ENCODE results near the gene SLC4A1.
A peak's percentile ranks its signal among the peaks of the same experiment; 100 is the strongest.
"Not testable (repeated sequence)": the region's sequence is repeated elsewhere in the genome, so short reads cannot be mapped to it uniquely, and the experiment has no call there.

The SLC4A1 gene

GRCh38 chr17:44255915-44256314 lies 12.0 kb downstream of the SLC4A1 start:
- no peak for DNase-seq

GRCh38 chr17:44254361-44255095 lies 13.4 kb downstream of the SLC4A1 start:
- DNase-seq, result no peak

GRCh38 chr17:44253006-44253405 lies 14.9 kb downstream of the SLC4A1 start:
- DNase-seq, result no peak

- DNase-seq, result no peak
Observed at GRCh38 chr17:44251062-44251461, 16.9 kb downstream of the SLC4A1 start.

DNA sequence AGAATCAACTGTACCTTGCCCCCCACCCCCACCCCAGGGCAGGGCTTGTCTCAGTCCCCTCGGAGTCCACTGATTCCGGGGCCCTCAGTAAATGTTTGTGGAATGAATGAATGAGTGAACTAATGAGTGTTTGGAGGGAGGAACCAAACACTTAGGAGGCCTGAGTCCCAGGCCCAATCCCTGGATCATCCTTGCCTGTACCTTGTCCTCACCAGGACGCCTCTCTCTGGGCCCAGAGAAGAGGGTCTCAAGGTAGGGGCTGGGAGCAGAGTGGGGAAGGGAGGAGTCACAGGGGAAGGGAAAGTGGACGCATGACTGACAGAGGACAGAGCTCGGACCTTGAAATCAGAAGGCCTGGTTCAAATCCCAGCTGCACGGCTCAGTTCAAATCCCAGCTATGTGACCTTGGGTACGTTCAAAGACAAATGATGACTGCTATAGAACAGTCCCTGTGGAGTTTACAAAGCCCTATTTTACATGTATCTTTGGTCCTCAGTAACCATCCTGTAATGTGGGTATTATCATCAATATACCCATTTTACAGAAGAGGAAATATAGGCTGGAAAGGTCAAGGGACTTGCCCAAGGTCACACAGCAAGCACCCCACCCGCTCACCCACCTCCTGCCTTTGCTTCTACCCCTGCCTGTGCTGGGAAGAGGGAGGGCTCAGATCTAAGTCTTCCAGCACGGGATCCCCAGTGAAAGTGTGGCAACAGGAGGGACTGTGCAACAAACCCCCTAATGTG lies 18.3 kb downstream of the SLC4A1 start:
- no peak for DNase-seq

DNA sequence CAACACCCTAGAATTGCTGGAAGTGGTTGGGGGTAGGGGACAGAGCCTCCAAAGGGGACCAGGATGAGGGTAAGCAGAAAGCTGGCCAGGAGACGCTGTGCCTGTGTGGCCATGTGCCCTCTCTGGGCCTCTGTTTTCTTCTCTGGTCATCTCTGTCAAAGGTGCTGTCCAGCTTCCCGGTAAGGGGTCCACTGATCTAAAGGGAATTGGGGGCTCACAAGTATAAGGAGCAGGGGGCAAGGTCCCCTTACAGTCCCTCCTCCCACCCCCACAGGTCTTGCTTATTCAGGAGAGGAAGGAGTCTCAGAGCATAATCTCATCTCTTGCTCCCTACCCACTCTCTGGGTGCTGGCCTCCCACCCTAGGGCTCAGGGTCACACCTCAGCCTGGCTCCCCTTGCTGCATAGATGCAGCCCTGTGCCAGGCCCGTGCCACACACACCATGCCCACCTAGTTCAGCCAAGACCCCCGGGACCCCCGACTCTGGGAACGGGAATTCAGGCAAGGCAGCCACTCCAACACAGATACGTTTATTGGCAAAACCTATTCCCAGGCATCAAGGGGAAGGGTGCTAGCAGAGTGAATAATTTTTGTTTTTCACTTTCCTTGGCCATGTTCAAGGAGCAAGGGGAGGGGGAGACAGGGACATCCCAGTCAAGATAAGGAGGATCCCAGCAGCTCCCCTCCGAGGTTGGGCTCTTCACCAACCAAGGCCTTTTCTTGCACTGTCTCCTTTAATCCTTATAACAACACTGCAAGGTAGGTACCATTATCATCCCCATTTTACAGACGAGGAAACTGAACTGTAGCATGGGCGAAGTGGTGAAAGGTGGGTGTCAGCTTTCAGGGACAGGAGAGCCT lies 19.8 kb downstream of the SLC4A1 start:
- no peak for DNase-seq

DNA sequence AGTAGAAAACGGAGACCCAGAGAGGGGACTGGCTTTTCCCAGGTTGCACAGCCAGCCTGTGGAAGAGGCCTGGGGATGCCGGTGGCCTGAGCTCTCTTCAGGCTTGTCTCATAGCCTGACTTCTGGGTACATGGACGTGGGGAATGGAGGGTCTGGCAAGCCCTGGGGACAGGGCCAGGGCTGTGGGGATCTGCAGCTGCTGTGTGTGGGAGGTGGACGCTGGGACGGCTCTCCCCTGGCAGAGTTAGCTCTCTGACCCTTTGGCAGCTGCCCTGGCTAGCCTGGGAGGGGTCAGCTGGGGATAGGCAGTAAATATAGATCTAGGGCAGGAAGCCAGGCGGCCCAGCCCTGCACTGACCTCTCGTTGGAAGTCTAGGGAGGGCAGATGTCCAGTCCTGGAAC lies 20.5 kb downstream of the SLC4A1 start:
- no peak for DNase-seq

DNA sequence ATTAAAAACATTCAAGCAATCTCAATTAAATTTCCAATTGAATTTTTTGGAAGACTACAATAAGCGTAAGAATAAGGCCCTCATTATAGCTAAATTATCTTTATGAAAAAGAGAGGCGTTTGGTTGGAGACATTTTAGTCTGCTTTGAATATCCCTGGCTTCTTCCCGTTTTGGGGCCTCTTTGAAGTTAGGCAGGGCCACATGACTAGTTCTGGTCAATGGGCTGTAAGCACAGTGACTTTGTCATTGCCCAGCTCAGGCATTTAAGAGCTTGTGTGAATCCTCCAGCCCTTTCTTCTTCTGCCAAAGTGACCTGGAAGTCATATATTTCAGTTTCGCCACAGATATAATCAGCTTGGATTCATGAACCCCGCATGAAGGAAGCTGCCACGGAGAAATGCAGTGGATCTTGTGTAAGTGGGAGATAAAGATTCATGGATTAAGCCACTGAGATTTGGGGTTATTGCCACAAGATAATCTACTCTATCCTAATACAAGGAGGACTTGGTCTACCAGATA lies 26.8 kb downstream of the SLC4A1 start:
- no peak for DNase-seq

DNA sequence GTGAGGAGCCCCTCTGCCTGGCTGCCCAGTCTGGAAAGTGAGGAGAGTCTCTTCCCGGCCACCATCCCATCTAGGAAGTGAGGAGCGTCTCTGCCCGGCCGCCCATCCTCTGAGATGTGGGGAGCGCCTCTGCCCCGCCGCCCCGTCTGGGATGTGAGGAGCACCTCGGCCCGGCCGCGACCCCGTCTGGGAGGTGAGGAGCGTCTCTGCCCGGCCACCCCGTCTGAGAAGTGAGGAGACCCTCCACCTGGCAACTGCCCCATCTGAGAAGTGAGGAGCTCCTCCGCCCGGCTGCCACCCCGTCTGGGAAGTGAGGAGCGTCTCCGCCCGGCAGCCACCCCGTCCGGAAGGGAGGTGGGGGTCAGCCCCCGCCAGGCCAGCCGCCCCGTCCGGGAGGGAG lies 30.0 kb downstream of the SLC4A1 start:
- not testable (repeated sequence) for DNase-seq

GRCh38 chr17:44236444-44236991 lies 31.4 kb downstream of the SLC4A1 start:
- no peak for DNase-seq

- DNase-seq, result no peak
Observed at GRCh38 chr17:44235583-44235936, 32.4 kb downstream of the SLC4A1 start.

DNA sequence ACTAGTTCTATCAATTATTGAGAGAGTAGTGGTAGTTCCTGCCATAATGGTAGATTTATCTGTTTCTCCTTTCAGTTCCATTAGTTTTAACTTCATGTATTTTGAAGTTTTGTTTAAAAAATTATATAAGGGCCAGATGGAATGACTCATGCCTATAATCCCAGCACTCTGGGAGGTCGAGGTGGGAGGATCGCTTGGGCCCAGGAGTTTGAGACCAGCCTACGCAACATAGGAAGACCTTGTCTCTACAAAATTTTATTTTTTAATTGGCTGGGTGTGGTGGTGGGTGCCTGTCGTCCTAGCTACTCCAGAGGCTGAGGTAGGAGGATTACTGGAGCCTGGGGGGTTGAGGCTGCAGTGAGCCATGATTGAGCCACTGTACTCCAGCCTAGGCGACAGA lies 34.4 kb downstream of the SLC4A1 start:
- no peak for DNase-seq

DNA sequence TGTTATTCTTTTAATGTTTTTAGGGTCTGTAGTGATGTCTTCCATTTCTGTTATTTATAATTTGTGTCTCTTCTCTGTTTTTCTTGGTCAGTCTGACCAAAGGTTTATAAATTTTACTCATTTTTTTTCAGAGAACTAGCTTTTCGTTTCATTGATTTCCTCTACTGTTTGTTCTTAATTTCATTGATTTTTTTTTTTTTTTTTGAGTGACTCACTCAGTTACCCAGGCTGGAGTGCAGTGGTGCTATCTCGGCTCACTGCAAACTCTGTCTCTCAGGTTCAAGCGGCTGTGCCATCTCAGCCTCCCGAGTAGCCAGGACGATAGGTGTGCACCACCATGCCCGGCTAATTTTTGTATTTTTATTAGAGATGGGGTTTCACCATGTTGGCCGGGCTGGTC lies 35.9 kb downstream of the SLC4A1 start:
- no peak for DNase-seq

DNA sequence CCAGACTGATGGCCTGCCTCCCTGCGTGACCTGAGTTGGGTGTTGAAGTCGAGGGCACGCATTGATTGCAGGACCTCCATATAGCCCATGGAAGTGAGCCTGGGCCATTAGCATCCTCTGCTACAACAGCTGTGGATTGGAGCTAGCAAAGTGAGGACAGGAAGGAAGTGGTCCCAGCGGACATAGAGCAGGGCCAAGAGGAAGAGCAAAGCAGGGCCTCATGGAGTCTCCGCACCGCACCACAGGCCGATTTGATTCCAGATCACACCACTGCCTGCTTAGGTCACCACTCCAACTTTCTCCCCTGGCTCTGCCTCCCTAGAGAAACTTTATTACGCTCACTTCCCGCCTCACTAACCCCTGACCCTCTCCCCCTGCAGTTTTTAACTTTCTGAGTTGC lies 37.8 kb downstream of the SLC4A1 start:
- no peak for DNase-seq

DNA sequence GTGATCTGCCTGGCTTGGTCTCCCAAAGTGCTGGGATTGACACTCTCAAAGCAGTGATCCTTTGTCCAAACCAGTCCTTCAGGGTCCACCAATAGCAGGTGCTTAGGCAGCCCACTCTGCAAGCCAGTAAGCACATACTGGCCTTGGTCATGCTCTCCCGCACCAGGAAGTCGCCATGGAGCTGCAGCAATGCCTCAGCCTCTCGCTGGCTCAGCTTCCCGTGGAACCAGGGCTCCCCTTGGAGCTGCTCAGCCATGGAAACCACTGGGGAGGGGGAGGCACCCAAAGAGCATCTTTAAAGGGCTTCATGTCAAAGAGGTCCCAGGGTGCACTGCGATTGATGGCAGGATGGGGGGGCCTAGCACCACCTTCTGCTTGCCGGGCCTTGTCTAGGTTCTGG lies 38.8 kb downstream of the SLC4A1 start:
- no peak for DNase-seq

GRCh38 chr17:44223541-44224071 lies 44.3 kb downstream of the SLC4A1 start:
- no peak for DNase-seq

DNA sequence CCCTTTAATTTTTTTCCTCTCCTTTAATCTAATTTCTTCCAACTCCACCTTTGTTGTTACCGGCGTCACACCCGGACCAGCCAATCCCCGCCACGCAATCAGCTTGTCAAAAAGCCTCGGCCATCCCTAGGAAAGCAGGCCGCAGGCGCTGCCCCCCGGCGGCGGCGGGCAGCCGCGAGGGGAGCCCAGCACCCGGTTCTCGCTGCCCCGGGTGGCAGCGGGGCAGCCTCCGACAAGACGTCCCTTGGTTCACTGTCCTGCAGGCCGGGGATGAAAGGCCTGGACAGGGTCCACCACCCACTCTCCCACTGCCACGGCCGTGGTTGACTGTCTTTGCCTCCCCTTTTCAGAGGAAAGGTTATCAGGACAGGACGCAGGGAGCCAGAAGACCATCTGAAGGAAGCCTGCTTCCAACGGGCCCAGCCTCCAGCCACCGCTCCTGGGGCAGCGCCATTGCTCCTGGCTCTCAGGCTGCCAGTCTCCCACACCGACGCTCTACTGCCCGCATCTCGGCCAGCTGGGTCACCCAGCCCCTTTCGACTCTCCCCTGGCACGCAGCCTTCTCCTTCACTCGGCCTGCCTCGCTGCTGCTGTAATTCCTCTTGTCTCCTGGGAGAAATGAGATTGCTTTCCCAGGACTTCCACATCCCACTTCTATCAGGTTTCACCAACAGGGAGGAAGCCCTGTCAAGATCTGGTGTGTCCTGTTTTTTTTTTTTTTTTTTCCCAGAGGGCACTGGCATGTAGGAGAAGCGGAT lies 45.6 kb downstream of the SLC4A1 start:
- DNase-seq, result peak; percentile 44

GRCh38 chr17:44221862-44222111 lies 46.1 kb downstream of the SLC4A1 start:
- no peak for DNase-seq

DNA sequence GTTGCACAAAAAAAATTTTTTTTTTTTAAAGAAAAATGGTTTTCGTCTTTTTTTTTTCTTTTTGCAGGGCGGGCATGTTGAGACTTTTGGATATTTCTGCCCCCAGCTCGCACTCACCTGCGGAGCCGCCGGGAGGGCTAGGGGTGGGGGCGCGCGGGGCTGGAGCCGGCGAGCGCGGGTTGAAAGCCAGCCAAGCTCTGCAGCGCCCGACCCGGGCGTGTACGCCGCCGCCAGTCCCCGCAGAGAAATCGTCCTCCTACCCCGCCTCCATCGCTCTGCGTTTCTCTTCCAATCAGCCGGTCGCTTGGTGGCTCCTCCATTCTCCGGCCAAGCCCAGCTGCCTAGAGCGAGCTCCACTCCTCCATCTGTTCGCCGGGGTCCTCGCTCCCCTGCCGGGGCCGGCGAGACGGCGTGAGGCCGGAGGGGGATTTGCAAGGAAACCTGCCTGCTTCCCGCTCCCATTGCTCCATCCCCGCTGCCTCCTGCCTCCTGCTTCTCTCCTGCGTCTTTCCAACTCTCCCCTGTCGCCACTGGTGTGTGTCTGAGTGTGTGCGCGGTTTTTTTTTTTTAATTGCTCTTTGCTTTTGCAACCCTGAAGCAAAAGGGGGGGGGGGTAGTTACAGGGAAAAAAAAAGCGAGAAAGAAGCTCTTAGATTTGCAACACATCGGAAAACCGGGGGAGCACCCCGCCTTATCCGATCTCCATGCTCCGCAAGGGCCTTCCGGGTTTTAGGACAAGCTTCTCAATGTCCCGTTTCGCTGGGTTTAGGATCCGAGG lies 46.7 kb downstream of the SLC4A1 start:
- peak; percentile 44 for DNase-seq

GRCh38 chr17:44220213-44221083 lies 47.5 kb downstream of the SLC4A1 start:
- DNase-seq, result peak; percentile 43

Measured in effector CD8-positive, alpha-beta T cell (primary cell).